Lung microvascular endothelial cell (primary cell): ENCODE data around the gene SORL1. TPM values are rescaled to one million over a fixed set of nuclear protein-coding genes. Genes with fewer than 3 reads are reported as not detected.
"Not testable (repeated sequence)": the region's sequence is repeated elsewhere in the genome, so short reads cannot be mapped to it uniquely, and the experiment has no call there.

Source experiments
- DNase-seq, 2 donors: peaks; one replicate each; pipeline versions ENCODE4 v3.0.0 to v3.0.0-alpha.2; 2010; ENCODE audit warnings: low read depth in 2 of 2
- total RNA-seq: library from RNA; depleted of rRNA; stranded (reverse); fragments of >200 nt; gene quantifications from 2 replicates; pipeline ENCODE4 v1.2.1, GENCODE V29; 2014

The SORL1 gene
- under 0.01 and 0.22 TPM in 2 replicates for total RNA-seq

DNA sequence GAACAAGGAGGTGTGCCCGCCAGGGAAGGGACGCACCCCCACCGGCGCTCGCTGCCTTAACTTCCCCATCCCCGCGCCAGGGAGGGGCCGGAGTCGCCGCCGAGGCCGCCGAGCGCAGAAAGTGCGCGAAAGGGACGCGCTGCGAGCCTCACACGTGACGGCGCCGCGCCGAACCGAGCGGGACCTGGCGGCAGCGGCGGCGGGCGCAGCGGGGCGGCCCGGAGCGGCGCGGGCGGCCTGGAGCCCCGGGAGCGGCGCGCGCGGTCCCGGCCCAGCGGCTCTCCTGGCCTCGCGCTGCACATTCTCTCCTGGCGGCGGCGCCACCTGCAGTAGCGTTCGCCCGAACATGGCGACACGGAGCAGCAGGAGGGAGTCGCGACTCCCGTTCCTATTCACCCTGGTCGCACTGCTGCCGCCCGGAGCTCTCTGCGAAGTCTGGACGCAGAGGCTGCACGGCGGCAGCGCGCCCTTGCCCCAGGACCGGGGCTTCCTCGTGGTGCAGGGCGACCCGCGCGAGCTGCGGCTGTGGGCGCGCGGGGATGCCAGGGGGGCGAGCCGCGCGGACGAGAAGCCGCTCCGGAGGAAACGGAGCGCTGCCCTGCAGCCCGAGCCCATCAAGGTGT, at the start of gene SORL1:
SORL1 (plus strand) TSS at position 329 of the 623 bp plus-strand sequence; CDS start at position 347, 18 bp downstream.
- DNase-seq: peak; percentile 58 to 63

GRCh38 chr11:121405646-121406045, 46.5 kb upstream of the SORL1 start:
- no peak for DNase-seq

DNA sequence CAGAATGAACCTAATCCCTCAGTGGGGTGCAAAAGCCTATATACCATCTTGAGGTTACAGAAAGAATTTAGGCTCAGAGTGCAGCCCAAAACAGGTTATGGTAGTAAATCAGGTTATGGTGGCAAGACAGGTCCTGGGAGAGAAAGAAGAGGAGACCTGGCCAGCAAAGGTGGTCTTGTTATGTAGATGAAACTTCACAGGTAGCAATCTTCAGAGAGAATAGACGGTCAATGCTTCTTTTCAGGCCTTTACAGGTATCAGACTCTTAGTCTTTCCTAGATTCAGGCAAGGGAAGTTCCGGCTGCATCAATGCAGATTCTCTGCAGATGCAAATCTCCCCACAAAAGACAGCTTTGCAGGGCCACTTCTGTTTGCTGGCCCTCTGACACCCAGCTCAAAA, 45.8 kb upstream of the SORL1 start:
- DNase-seq: no peak

- no peak for DNase-seq
These were observed 43.3 kb upstream of the SORL1 start for GRCh38 chr11:121408830-121409229.

GRCh38 chr11:121410041-121410440, 42.1 kb upstream of the SORL1 start:
- not testable (repeated sequence) for DNase-seq

DNA sequence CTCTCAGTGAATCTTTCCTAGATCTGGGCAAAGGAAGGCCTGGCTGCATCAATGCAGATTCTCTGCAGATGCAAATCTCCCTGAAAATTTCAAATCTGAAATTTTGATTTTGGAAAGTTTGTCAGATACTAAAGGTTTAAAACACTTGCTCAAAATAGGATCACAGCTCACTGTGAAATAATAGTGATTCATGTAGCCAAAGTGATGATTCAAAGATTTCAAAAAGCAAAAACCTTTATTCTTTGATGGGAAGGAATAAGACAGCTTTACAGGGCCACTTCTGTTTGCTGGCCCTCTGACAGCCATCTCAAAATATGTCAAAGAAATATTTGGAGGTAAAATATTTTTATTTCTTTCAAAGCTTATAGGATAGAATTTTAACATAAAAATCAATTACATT, 40.8 kb upstream of the SORL1 start:
- not testable (repeated sequence) for DNase-seq

GRCh38 chr11:121412000-121412587, 40.0 kb upstream of the SORL1 start:
- DNase-seq: no peak

- no peak for DNase-seq
These were observed 39.3 kb upstream of the SORL1 start for GRCh38 chr11:121412711-121413415.

DNA sequence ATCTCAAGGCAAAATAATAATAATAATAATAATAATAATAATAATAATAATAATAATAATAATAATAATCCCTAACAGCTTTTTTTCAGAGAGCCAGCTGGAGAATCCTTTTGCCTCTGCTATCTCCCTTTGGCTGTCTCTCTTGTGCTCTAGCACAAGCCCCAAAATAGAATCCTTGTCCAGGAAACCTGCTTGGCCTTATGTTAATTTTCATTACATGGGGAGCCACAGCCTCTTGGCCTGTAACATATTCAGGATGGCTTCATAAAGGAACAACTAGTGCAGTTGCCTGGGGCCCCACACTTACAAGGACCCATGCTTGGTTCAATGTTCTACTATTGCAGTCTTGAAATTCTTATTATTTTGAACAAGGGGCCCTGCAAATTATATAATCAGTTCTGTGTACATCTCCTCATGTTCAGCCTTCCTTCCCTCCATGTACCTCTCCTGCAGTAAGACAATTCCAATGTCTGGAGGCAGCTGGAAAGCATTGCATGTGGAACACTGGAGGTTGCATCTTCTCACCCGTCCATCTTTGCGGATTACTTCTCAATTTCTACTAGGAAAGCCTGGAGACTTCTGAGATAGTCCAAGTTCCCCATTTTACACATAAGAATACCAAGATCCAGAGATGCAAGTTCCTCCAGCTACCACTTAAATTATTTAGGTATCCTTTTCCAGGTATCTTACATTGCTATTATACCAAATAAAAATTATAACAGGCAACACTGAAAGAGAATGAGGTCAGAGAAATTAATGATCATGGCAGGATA, 37.8 kb upstream of the SORL1 start:
- no peak for DNase-seq

DNA sequence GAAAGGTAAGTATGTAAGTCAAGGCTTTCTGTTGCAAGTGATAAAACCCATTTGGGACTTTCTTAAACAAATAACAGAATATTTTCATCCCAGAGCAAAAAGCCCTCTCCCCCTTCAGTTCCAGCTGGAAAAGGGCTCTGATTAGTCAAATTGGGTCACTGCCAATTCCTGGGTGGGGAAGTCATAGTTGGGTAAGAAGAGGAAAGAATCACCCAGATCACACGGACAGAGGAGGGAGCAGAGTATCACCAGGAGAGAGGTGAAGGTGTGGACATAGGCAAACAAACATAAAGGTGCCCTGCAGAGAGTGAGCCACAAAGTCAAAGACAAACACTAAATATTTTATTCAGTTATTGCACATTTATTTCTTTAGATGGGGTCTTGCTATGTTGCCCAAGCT, 36.3 kb upstream of the SORL1 start:
- no peak for DNase-seq

DNA sequence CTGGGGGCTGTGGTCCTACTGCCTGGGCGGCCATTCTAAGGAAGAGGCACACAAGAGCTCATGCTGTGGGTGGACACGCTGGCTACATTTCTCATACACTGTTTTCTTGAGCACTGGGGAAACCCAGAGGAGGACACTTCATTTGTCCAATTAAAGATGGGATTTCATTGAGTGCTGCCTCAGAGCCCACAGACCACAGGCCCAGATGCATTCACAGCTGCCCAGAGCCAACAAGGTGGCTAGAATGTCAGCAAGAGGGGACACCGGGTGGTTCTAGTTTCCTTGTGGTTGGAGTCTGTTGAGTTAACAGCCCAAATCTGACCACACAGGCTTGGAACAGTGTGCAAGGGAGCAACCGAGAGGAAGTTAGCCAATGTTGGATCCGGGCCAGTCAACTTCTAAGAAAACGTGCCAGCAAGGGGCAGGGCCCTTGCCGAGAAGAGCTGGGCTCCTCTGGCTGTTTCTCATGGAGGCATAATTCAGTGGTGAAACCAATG, 35.0 kb upstream of the SORL1 start:
- DNase-seq: peak in 1 of 2 donors; percentile 53

- DNase-seq: no peak
These were observed 34.5 kb upstream of the SORL1 start for GRCh38 chr11:121417607-121418006.

DNA sequence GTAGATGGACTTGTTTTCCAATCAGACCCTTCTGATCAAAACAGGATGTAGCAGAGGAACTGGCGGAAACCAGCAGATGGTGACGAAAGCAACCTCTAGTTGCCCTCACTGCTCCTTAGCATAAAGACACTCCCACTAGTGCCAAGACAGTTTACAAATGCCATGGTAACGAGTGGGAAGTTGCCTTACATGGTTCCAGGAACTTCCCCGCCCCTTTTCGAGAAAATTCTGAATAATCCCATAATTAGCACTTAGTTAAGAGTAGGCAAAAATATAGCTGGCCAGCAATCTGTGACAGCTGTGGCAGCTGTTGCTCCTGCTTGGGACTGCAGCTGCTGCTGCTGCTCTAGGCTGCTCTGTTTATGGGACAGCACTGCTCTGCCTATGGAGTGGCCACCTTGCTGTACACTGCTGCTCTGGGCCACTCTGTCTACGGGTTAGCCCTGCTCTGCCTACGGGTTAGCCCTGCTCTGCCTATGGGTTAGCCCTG, 33.4 kb upstream of the SORL1 start:
- peak in 1 of 2 donors; percentile 33 for DNase-seq

GRCh38 chr11:121419836-121420235, 32.3 kb upstream of the SORL1 start:
- no peak for DNase-seq

DNA sequence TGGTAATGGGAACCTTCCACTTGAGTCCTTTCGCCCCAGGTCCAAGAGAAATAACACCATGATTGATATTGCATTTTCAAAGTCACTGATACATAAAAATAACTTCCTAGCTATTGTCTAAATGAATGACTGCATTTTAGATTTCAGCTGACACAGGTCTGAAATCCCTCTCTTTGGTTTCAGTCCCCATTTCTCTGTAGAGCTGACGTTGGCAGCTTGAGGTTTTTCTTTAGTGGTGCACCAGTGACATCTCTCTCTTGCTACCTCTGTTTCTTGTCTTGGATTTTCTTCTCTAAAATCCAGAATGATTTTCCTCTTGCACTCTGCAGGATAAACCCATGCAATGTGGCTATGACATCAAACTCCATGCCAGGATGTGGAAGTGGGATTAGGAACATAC, 31.7 kb upstream of the SORL1 start:
- DNase-seq: no peak

DNA sequence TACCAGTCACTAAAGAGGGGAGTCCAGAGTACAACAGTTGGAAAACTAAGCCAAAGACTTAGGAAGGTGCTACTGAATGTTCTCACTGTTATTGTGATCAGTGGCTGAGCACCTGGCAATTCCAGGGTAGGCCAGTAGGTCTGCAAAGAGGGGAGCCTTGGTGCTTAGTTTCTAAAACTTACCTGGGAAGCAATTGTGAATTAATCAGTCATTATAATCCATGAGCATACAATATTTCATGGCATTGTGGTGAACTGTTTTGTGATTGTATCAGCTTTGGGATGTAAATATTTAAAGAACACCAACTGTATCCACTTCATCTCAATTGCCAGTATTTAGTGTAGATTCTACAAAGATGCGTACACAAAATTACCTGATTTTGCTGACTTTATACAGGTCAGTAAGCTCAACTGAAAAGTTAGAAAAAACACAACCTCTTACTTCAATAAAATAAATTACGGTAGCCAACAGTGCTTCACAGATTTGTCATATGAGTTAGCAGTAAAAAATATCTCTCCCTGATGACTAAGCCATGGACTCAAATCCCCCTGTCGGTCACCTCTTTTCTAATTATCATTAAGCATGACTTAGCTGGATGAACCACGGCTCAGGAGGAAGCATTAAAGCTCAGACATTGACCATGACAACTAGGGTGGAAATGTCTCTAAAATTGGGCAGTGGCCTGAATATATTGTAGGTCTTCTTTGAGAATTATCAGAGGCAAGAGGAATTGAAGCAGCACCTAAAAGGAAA, 30.8 kb upstream of the SORL1 start:
- DNase-seq: no peak

DNA sequence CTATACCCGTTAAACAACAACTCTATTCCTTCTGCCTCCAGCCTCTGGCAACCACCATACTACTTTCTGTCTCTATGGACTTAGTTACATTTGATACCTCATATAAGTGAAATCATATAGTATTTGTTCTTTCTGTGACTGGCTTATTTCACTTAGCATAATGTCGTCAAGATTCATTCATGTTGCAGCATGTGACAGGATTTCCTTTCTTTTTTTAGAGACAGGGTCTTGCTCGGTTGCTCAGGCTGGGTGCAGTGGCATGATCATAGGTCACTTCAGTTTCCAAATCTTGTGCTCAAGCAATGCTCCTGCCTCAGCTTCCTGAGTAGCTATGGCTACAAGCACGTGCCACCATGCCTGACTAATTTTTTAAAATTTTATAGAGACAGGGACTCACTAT, 29.4 kb upstream of the SORL1 start:
- no peak for DNase-seq

- DNase-seq: no peak
These were observed 26.3 kb upstream of the SORL1 start for GRCh38 chr11:121425828-121426227.

DNA sequence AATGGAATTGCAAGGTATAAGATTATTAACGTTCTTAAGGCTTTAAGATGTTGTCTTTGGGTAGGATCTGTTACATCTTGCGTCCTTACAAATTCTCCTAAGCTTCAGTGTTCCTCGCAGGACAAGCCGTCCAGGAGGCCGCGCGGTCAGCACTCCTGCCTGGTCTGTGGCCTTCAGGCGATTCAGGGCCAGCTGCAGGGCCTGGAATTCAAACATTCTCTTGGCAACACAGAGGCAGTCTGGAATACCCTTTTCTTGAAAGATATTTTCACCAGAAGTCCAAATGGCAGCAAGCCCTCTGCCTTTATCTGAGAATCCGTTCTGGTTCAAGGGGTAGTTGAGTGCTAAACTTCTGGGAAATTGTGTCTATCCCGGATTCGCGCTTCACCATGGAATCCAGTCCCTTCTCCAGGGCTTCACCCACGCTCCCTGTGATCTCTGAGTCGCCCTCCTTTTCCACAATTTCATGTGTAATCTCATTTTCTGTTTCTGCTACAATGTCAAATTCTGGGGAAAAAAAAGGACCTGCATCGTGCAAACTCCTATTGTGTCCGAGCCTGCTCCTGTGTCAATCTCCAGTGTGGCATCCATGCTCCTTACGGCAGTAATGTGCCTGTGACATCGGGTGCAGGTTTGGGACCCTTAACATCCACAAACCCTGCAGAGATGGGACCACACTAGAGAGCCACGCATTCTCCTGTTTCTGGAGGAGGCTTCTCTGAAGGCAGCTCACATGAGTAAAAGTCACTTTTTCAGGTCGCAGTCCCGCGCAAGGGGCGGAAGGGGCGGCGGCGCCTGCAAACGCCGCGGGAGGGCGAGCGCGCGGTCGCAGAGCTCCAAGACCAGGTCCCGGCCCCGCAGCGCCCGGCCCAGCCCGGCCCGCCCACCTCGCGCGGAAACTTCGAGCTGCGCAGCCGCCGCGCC, 25.4 kb upstream of the SORL1 start:
- peak in 1 of 2 donors; percentile 3 for DNase-seq

DNA sequence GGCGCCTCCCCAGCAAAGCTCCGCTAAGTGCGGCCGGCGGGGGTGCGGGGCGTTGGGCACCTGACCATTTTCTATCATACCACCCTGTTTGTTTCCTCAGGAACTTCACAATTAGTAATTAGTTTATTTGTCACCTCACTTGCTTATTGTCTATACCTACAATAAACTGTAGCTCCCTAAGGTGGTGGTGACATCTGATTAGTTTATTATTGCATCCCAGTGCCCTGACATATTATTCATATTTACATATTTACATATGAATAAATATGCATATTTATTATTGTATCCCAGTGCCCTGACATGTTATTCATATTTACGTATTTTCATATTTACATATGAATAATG, 24.7 kb upstream of the SORL1 start:
- no peak for DNase-seq
